Skeletal muscle tissue (tissue), 4 donors: ENCODE measurements around the gene TRAPPC8. TPM values are rescaled to one million over a fixed set of nuclear protein-coding genes. Genes with fewer than 3 reads are reported as not detected.

Experiments
- H3K27ac ChIP-seq: one replicate; pipeline ENCODE4 v1.7.0; 2013; ENCODE audit warnings: mild to moderate bottlenecking, low read depth, low read length, inconsistent platforms
- H3K27me3 ChIP-seq, 3 donors: one replicate each; pipeline ENCODE4 v1.7.0; 2013; ENCODE audit warnings: low read length in 3 of 3; ENCODE audit not compliant: control insufficient read depth in 3 of 3, insufficient read depth in 3 of 3
- H3K36me3 ChIP-seq, 3 donors: one replicate each; pipeline ENCODE4 v1.7.0; 2013; ENCODE audit warnings: low read length in 3 of 3; ENCODE audit not compliant: control insufficient read depth in 3 of 3, insufficient read depth in 3 of 3
- H3K4me1 ChIP-seq, 3 donors: one replicate each; pipeline ENCODE4 v1.7.0; 2013; ENCODE audit warnings: low read length in 3 of 3, mild to moderate bottlenecking in 3 of 3; ENCODE audit not compliant: control insufficient read depth in 3 of 3, insufficient read depth in 3 of 3
- H3K4me3 ChIP-seq, 3 donors: one replicate each; pipeline ENCODE4 v1.7.0; 2013; ENCODE audit warnings: low read length in 3 of 3
- H3K9ac ChIP-seq, 3 donors: one replicate each; pipeline ENCODE4 v1.7.0; 2013; ENCODE audit warnings: low read length in 3 of 3, mild to moderate bottlenecking in 3 of 3, moderate library complexity in 2 of 3, low read depth in 1 of 3
- H3K9me3 ChIP-seq, 3 donors: one replicate each; pipeline ENCODE4 v1.7.0; 2013; ENCODE audit warnings: low read length in 3 of 3; ENCODE audit not compliant: control insufficient read depth in 3 of 3
- total RNA-seq: library from RNA; depleted of rRNA; stranded (reverse); fragments of >200 nt; gene quantifications from one replicate; pipeline ENCODE4 v1.2.3, GENCODE V29; 2014
- donor health status: Osteomylitis.

Gene TRAPPC8
- total RNA-seq, 1 donor from 2014 or later = 44.9 TPM

DNA sequence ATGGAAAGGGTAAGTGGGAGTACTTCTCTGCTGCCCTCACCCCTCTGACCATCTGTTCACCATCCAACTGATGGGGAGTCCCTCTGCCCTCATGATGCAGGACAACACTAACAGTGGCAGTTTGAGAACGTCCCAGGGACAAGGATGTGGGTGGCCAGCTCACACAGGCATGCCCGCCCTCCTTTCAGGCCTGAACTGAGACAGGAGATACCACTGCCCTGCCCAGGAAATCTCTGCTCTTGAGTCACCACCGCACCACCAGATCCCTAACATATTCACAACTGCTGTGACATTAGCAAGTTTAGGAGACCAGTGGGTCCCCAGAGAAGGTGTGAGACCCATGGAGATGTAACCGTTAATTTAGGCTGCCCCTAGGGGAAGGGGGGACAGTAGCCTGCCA, 66.2 kb downstream of the TRAPPC8 start:
- Histone ChIP-seq H3K9me3 (peaks cover 0 to 4% (median 0%) of the 10 kb centered on the region in 3 donors), H3K4me3 (no peak overlapping the region), H3K27ac (no peak overlapping the region), H3K4me1 (no peaks in the 10 kb centered on the region), H3K36me3 (peaks cover 15 to 20% (median 20%) of the 10 kb centered on the region in 3 donors), H3K27me3 (no peaks in the 10 kb centered on the region), H3K9ac (no peak overlapping the region)

- H3K27me3 ChIP-seq = no peaks in the 10 kb centered on the region
- peaks cover 0 to 2% (median 0%) of the 10 kb centered on the region in 3 donors for H3K9me3 ChIP-seq
- peaks cover 13 to 26% (median 20%) of the 10 kb centered on the region in 3 donors for H3K36me3 ChIP-seq
- H3K27ac ChIP-seq = no peak overlapping the region
- no peaks in the 10 kb centered on the region for H3K4me1 ChIP-seq
- H3K4me3 ChIP-seq = no peak overlapping the region
- H3K9ac ChIP-seq = no peak overlapping the region
These were observed 67.6 kb downstream of the TRAPPC8 start for GRCh38 chr18:31875301-31875700.

DNA sequence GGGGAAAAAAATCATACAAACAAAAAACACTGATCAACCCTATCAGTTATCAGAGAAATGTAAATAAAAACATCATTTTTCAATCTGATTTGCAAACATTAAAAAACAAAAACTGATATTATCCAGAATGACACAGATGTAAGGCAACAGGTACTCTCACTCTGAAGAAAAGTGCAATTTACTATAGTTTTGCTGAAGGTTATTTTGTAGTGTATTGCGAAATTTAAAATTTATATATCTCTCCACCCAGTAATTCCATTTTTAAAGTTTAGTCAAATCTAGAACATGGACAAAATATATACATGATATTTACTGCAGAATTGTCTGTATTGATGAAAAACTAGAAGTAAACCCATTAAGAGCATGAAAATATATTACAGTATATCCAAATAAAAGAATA, 79.8 kb downstream of the TRAPPC8 start:
- Histone ChIP-seq H3K4me3 (no peak overlapping the region), H3K36me3 (peaks cover 0 to 32% (median 14%) of the 10 kb centered on the region in 3 donors), H3K9ac (no peak overlapping the region), H3K27me3 (no peaks in the 10 kb centered on the region), H3K4me1 (no peaks in the 10 kb centered on the region), H3K27ac (no peak overlapping the region), H3K9me3 (no peaks in the 10 kb centered on the region)

DNA sequence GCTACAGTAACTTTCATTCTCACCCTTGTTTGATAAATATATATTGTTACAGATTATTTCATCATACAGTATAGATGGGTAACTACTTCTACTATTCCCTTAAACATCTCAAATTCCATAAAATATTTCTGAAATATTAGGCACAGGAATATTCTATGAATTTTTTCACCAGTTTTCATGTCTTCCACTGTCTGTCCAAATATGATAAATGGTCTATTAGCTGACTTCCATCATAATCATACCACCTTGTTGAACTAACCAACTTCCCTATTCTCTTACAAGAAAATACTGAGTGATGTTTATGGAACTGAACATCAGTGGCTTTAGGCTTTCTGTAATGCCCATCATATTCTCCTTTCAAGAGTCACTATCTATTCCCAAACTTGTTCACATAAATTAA, 82.4 kb downstream of the TRAPPC8 start:
- Histone ChIP-seq H3K4me1 (no peaks in the 10 kb centered on the region), H3K4me3 (no peak overlapping the region), H3K27ac (no peak overlapping the region), H3K36me3 (peaks cover 4 to 28% (median 23%) of the 10 kb centered on the region in 3 donors), H3K27me3 (no peaks in the 10 kb centered on the region), H3K9me3 (no peaks in the 10 kb centered on the region), H3K9ac (no peak overlapping the region)

DNA sequence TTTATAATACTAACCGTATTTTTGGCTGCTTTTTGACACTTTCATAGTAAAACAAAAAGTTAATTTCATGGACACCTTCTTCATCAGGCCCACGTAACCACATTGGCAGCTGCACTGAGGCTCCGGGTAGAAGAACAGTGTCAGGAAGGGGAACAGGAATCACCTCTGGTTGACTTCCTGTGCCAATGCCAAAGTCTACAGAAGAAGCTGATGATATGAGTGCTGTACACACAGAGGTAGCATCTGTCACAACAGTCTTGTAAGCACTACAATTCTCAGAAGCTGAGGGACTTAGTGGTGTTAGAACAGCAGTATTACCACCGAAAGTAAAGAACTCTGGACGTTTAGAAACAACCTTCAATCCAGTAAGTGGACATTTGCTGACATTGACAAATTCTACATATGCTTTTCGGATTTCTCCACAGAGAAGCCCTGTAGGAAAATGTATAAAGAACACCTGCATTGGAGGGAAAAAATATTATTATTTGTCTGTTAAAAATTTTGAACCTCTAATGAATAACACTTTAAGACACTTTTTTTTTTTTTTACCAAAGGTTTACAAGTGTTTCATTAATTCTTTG, 85.3 kb downstream of the TRAPPC8 start:
- Histone ChIP-seq H3K9me3 (no peaks in the 10 kb centered on the region), H3K9ac (no peak overlapping the region), H3K27ac (no peak overlapping the region), H3K36me3 (peaks cover 9 to 29% (median 26%) of the 10 kb centered on the region in 3 donors), H3K4me3 (no peak overlapping the region), H3K27me3 (no peaks in the 10 kb centered on the region), H3K4me1 (no peaks in the 10 kb centered on the region)

DNA sequence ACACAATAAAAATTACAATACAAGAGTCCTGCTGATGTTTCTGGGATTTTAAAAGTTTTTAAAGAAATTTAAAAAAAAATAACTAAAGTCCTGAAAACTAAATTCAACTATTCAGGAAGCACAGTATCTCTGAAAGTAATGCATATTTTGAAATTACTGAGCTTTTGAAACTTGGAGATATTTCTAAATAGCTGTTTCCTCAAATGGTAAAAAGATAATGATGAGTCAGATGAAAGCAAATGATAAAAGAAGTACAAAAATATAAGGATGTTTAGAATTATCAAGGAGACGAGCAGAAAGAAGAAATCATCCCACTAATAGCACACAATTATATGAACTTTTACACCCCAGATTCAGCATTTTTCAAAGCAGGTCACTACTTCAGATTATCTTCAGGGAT, 92.1 kb downstream of the TRAPPC8 start:
- no peak overlapping the region for H3K9ac ChIP-seq
- no peak overlapping the region for H3K4me3 ChIP-seq
- peaks cover 8 to 22% (median 15%) of the 10 kb centered on the region in 3 donors for H3K36me3 ChIP-seq
- no peaks in the 10 kb centered on the region for H3K9me3 ChIP-seq
- no peak overlapping the region for H3K27ac ChIP-seq
- no peaks in the 10 kb centered on the region for H3K4me1 ChIP-seq
- H3K27me3 ChIP-seq = no peaks in the 10 kb centered on the region

DNA sequence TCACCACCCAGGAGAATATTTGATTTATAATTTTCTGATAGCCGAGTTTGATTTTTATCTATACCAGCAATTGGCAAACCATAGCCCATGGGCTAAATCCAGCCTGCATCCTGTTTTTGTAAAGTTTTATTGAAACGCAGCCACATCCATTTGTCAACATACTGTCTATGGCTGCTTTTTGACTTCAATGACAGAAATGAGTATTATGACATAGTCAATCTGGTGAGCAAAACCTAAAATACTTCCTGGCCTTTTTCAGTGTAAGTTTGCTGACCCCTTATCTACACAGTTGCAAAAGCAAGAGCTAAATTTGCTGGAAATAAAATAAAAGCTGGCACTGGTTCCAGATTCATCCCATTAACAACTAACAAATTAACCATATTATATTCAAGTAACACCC, 102.4 kb downstream of the TRAPPC8 start:
- Histone ChIP-seq H3K27ac (no peak overlapping the region), H3K36me3 (peaks cover 14 to 30% (median 26%) of the 10 kb centered on the region in 3 donors), H3K9me3 (no peaks in the 10 kb centered on the region), H3K27me3 (no peaks in the 10 kb centered on the region), H3K4me1 (no peaks in the 10 kb centered on the region), H3K4me3 (no peak overlapping the region), H3K9ac (no peak overlapping the region)

GRCh38 chr18:31837879-31838278, 105.0 kb downstream of the TRAPPC8 start:
- H3K9me3 ChIP-seq = no peaks in the 10 kb centered on the region
- no peaks in the 10 kb centered on the region for H3K27me3 ChIP-seq
- no peak overlapping the region for H3K27ac ChIP-seq
- H3K9ac ChIP-seq = no peak overlapping the region
- H3K4me3 ChIP-seq = no peak overlapping the region
- no peaks in the 10 kb centered on the region for H3K4me1 ChIP-seq
- peaks cover 14 to 41% (median 29%) of the 10 kb centered on the region in 3 donors for H3K36me3 ChIP-seq

- Histone ChIP-seq H3K9ac (no peak overlapping the region), H3K27me3 (no peaks in the 10 kb centered on the region), H3K4me3 (no peak overlapping the region), H3K36me3 (peaks cover 14 to 44% (median 26%) of the 10 kb centered on the region in 3 donors), H3K4me1 (no peaks in the 10 kb centered on the region), H3K27ac (no peak overlapping the region), H3K9me3 (no peaks in the 10 kb centered on the region)
These were observed 107.3 kb downstream of the TRAPPC8 start for GRCh38 chr18:31835528-31836133.

GRCh38 chr18:31831903-31832302, 111.0 kb downstream of the TRAPPC8 start:
- H3K36me3 ChIP-seq = peaks cover 5 to 28% (median 19%) of the 10 kb centered on the region in 3 donors
- H3K9me3 ChIP-seq = no peaks in the 10 kb centered on the region
- H3K9ac ChIP-seq = no peak overlapping the region
- no peaks in the 10 kb centered on the region for H3K4me1 ChIP-seq
- H3K27ac ChIP-seq = no peak overlapping the region
- H3K4me3 ChIP-seq = no peak overlapping the region
- H3K27me3 ChIP-seq = no peaks in the 10 kb centered on the region
